ENCODE data around the gene BPIFA2.
"Not testable (repeated sequence)": the region's sequence is repeated elsewhere in the genome, so short reads cannot be mapped to it uniquely, and the experiment has no call there.

BPIFA2 gene

GRCh38 chr20:33167859-33168258 is at the start of gene BPIFA2:
TSS of gene BPIFA2 (plus strand) at chr20:33168159. CDS start at chr20:33169146, 987 bp downstream.
- DNase-seq (ENCODE audit: low read depth): no peak
- no peak for TF ChIP-seq CTCF (IDR thresholded peaks at IDR 0.05; ENCODE audit: low read length, missing control alignments)
- H3K4me3 ChIP-seq (replicated peaks; ENCODE audit: low read depth, low read length): no peak within 1 kb of the TSS

GRCh38 chr20:33119725-33120720 is 47.9 kb upstream of the BPIFA2 start:
- DNase-seq (ENCODE audit: low read depth): no peak
- no peak for TF ChIP-seq CTCF (IDR thresholded peaks at IDR 0.05; ENCODE audit: low read length, missing control alignments)

GRCh38 chr20:33120934-33121333 is 47.0 kb upstream of the BPIFA2 start:
- H3K4me3 ChIP-seq (replicated peaks; ENCODE audit: low read depth, low read length): no peak overlapping the region
- no peak for TF ChIP-seq CTCF (IDR thresholded peaks at IDR 0.05; ENCODE audit: low read length, missing control alignments)
- DNase-seq (ENCODE audit: low read depth): no peak

More at GRCh38 chr20:33119725-33120720, 47.9 kb upstream of the BPIFA2 start:
- no peak overlapping the region for H3K4me3 ChIP-seq (replicated peaks; ENCODE audit: low read depth, low read length)

GRCh38 chr20:33122297-33122696 is 45.7 kb upstream of the BPIFA2 start:
- DNase-seq (ENCODE audit: low read depth); H3K4me3 ChIP-seq (replicated peaks; ENCODE audit: low read depth, low read length): not testable (repeated sequence)

GRCh38 chr20:33124261-33124660 is 43.7 kb upstream of the BPIFA2 start:
- no peak overlapping the region for H3K4me3 ChIP-seq (replicated peaks; ENCODE audit: low read depth, low read length)
- DNase-seq (ENCODE audit: low read depth): no peak
- no peak for TF ChIP-seq CTCF (IDR thresholded peaks at IDR 0.05; ENCODE audit: low read length, missing control alignments)

GRCh38 chr20:33124994-33125393 is 43.0 kb upstream of the BPIFA2 start:
- no peak for TF ChIP-seq CTCF (IDR thresholded peaks at IDR 0.05; ENCODE audit: low read length, missing control alignments)
- no peak overlapping the region for H3K4me3 ChIP-seq (replicated peaks; ENCODE audit: low read depth, low read length)

GRCh38 chr20:33125983-33126382 is 42.0 kb upstream of the BPIFA2 start:
- no peak for DNase-seq (ENCODE audit: low read depth)
- no peak for TF ChIP-seq CTCF (IDR thresholded peaks at IDR 0.05; ENCODE audit: low read length, missing control alignments)
- no peak overlapping the region for H3K4me3 ChIP-seq (replicated peaks; ENCODE audit: low read depth, low read length)

More at GRCh38 chr20:33124994-33125393, 43.0 kb upstream of the BPIFA2 start:
- DNase-seq (ENCODE audit: low read depth): no peak

Measured in fibroblast of pulmonary artery (primary cell).